Measurements from ENCODE around the gene RPL18A.

DNA sequence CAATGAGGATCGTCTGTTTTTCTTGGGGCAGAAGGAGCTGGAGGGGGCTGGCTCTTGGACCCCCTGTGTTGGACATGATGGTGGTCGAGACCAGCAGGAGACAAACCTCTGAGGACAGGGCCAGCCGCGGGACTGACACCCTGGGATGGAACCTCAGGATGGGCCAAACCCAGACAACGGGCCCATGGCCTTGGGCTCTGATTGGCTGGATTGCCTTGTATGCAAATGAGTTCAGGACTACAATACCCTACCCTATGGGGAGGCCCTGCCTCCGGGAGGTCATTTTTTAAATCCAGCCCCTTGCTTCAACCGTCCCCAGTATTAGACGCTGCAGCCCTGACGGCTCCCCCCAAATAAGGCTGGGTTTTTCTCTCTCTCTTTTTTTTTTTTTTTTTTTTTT is 34.1 kb downstream of the RPL18A start:
- TF ChIP-seq CTCF (IDR thresholded peaks at IDR 0.05 in 4 of 5, conservative IDR thresholded peaks at IDR 0.05 in 1 of 5), result no peak
- TF ChIP-seq POLR2A (IDR thresholded peaks at IDR 0.05), result no peak

Data from gastrocnemius medialis (tissue), 4 donors.